ENCODE results near the gene PTGER1. TPM values are rescaled to one million over a fixed set of nuclear protein-coding genes. Genes with fewer than 3 reads are reported as not detected.

Gene PTGER1
- total and polyA plus RNA-seq, 2 donors (not counting 1 experiment from before 2014, with no cell fraction given), result 0.27 TPM; not detected in 1

GRCh38 chr19:14517840-14518505, 42.8 kb upstream of the PTGER1 start, which contains the start of gene DNAJB1:
Gene DNAJB1 (minus strand): TSS chr19:14518397. CDS start chr19:14518349, 48 bp downstream.
- no peaks in the 10 kb centered on the region for H3K9me3 ChIP-seq (ENCODE audit: control extremely low read depth in 1 of 3, control insufficient read depth in 2 of 3, insufficient read depth in 1 of 3, low read length in 2 of 3)
- no peaks in the 10 kb centered on the region for H3K9me3 Mint-ChIP-seq (ENCODE audit: insufficient read depth)
- H3K4me2 ChIP-seq (replicated peaks; ENCODE audit: low read depth, low read length, poor library complexity, severe bottlenecking), result peak within 1 kb of the TSS; percentile 93
- peaks cover 44 to 48% of the 10 kb centered on the region in 2 donors for H3K4me1 ChIP-seq (ENCODE audit: control insufficient read depth in 2 of 2, insufficient read depth in 2 of 2, low read length in 2 of 2)
- H3K27ac ChIP-seq (ENCODE audit: low read length in 2 of 2), result peak within 1 kb of the TSS; percentile 93 to 95
- intact Hi-C loops (cut with micrococcal nuclease), result loop anchor here (1.0 kb wide), 5 partner anchors 11 to 381 kb away; partner anchors contain the start of genes DDX39A, GIPC1, NDUFB7 and TECR
- TF ChIP-seq EZH2 (IDR thresholded peaks at IDR 0.05; ENCODE audit: borderline replicate concordance, insufficient read depth, low read depth, low read length, poor library complexity, severe bottlenecking), result no peak
- no peak for TF ChIP-seq CTCF (IDR thresholded peaks at IDR 0.05)
- DNase-seq, result no peak
- ATAC-seq (ENCODE audit: low read depth), result peak; percentile 52
- H3K27me3 ChIP-seq (replicated peaks in 1 of 4; ENCODE audit: control extremely low read depth in 1 of 4, control insufficient read depth in 3 of 4, insufficient read depth in 4 of 4, low read length in 3 of 4), result no peaks in the 10 kb centered on the region
- H3K27me3 Mint-ChIP-seq, result no peaks in the 10 kb centered on the region
- ChIA-PET CTCF (interaction anchor here (0.6 to 1.9 kb wide), 10 partner anchors 9 to 381 kb away, joined by 3 to 6 read pairs (median 3); partner anchors contain the start of genes ASF1B and NDUFB7), POLR2A (interaction anchor here (0.5 to 1.8 kb wide), 13 partner anchors 11 to 1497 kb away, joined by 3 to 13 read pairs (median 4); partner anchors contain the start of gene GIPC1)
- H3K4me3 ChIP-seq (ENCODE audit: control extremely low read depth in 1 of 5, extremely low read depth in 1 of 5, insufficient read depth in 1 of 5, low read depth in 2 of 5, low read length in 4 of 5), result peak within 1 kb of the TSS; percentile 88 to 98 (median 94)
- H3K27ac Mint-ChIP-seq, result peak within 1 kb of the TSS; percentile 99
- H3K4me3 Mint-ChIP-seq, result peak within 1 kb of the TSS; percentile 96
- peaks cover 21% of the 10 kb centered on the region for H3K79me2 ChIP-seq (ENCODE audit: control insufficient read depth, insufficient read depth, low read length)
- under 1% methylated on average over 75 of the region's 82 CpGs for WGBS (ENCODE audit: insufficient coverage)
- H3K36me3 ChIP-seq (replicated peaks in 1 of 2; ENCODE audit: control extremely low read depth in 1 of 2, control insufficient read depth in 1 of 2, extremely low read depth in 1 of 2, insufficient read depth in 2 of 2, low read length in 1 of 2), result peaks cover 0 to 25% of the 10 kb centered on the region in 2 experiments
- H4K20me1 ChIP-seq (ENCODE audit: control insufficient read depth, insufficient read depth, low read length, poor library complexity, severe bottlenecking), result peaks cover 43% of the 10 kb centered on the region
- peaks cover 55% of the 10 kb centered on the region for H3K4me1 Mint-ChIP-seq
- H3K9ac ChIP-seq (ENCODE audit: low read length), result peak within 1 kb of the TSS; percentile 98
- peak within 1 kb of the TSS; percentile 76 for H2AFZ ChIP-seq (ENCODE audit: insufficient read depth, low read depth, low read length, poor library complexity, severe bottlenecking)
